ENCODE measurements around the gene EFCAB12.

EFCAB12 gene

DNA sequence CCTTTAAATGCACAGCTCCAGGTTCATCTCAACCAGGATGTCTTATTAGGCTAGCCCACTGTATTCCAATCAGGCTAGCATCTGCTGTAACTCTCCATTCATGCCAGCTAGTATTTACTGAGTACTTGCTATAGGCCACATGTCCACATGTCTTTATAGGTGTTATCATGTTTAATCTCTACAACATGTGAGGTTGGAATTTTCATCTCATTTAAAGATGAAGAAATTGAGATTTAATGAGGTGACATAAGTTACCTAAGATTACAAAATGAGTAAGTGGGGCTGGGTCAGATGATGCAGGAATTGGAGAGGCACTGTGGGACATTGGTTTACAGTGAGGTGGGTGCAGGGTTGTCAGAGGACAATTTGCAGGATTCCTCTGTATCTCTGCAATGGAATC lies 14.5 kb upstream of the EFCAB12 start:
- no peak for DNase-seq

DNA sequence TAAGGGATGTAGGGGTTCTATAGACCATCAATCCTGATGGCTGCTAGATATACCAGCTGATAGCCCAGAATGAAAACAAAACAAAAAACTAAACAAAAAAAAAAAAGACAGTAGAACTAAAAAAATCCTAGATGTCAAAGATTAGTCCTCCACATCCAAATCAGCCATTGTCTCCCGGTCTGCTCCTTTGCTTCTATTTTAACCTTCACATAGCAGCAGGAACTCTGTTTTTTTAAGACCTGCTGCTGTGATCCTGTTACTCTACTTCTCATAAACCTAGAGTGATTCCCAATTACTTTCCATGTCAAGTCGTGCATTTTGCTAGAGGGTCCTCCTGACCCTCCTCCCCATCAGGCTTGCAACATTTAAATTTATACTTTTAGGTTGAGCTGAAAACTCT lies 14.1 kb upstream of the EFCAB12 start:
- DNase-seq: no peak

DNA sequence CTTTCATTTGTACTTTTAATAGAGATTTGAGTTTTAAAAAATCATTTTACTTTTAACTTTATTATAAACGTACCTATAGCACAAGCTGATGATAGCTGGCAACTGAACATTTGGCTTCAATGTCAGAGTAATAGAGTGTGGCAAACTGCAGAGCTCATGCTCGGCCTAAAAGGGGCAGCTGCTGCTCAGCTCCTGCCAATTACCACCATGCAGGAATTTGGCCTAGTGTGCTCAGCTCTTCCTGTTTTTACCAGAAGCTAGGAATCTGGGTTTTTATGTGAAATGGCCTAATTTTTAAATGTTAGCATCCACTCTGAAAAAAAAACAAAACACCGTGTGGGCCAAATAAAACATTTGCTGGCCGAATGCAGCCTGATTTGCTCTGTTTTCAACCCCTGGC lies 13.3 kb upstream of the EFCAB12 start:
- DNase-seq: no peak

DNA sequence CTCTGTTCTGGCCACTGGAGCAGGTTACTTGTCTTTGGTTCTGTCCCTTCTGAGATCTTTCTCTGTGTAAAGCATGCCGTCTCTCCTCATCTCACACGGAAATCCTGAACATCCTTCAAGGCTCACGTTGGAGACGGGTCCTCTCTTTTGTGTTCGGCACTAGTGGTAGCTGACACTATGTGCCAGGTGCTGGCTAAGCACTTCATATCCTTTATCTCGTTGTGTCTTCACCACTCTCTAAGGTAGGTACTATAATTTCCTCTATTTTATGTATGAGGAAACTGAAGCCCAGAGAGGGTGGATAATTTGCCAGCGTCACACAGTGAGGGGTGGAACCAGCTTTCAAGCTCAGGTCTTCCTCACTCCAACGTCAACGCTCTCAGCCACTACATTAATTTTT lies 12.8 kb upstream of the EFCAB12 start:
- DNase-seq: peak; percentile 32

DNA sequence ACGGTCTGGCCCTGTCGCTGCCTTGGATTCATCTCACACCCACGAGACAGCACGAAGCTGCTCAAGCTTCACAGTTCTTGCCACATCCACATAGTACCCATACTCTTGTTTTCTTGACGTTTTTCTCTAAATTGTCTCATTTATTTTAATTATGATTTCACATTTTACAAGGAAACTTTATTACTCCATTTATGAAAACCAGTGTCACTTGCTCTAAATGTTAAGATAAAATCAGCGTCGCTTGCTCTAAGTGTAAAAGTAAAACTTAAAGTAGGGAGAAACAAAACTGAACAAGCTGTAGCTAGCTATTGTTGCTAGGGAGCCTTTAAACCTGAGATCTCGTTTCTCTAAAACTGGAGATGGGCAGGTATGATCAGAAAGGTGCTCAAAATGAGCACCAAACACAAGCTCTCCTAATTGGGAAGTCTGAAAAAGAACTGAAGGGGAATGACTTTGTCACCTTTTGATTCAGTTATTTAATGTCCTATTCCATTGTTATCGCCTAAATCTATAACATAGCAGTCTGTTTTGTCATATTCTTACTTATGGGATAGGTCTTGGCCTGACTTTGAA lies 12.3 kb upstream of the EFCAB12 start:
- DNase-seq: no peak

DNA sequence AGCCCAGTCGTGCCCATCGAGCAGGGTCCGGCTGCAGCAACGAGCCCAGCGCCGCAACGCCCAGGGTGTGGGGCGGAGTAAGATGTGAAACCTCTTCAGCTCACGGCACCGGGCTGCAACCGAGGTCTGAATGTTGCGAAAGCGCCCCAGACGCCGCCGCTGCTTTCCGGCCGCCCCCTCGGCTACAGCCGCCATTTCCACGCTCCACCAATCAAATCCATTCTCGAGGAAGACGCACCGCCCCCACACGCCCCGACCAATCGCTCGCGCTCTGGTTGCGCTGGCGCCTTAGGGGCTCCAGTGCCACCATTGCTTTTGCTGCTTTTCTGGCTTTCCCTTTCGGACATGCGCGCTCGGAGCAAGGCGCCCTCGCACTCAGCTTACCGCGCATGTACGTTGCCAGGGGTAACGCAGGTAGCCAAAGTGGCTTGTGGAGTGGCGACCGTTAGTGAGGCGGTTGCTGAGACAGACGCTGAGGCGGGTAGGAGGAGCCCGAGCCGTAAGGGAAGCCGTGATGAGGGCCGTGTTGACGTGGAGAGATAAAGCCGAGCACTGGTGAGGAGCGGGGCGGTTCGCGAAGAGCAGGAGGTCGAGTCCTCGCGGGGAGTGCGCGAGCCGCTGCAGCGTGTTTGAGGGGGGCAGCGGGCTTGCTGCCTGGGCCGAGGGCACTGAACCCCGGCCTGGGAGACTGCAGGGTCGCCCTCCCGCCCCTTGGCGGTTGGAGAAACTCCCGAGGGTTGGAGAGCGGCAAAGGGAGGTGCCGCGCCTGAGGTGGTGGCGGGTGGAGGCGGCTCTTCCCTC lies 11.6 kb upstream of the EFCAB12 start, which contains the start of the genes IFT122 and MBD4:
IFT122 (plus strand) TSS at position 408 of the 801 bp plus-strand sequence; CDS start at position 515, 107 bp downstream.
MBD4 (minus strand) TSS at position 132 of the 801 bp plus-strand sequence; CDS start at position 17, 115 bp downstream.
- DNase-seq: peak; percentile 99

DNA sequence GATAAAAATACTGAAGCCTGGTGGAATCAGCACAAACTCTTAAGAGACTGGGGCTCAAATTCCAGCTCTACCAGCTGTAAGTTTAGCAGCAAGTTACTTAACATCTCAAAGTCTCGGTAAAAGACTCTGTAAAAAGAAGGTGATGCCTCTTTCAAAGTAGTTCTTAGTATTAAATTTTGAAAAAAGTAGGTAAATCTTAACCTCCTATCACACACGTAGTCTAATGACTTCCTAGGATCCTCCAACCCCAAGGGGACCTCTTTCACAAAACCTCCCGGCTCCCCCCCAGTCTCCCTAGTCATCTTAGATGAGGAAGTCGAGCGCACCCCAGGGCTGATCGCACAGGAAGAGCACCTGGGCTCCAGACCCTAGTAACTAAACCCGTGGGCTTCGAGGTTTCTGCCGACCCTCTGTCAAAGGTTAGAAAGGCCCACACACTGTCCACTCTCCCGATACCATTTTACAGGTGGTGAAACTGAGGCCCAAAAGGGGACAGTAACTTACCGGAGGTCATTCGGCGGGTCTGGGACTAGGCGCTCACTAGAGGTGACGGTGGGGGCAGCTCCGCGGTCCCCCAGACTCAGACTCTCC lies 10.9 kb upstream of the EFCAB12 start:
- peak; percentile 58 for DNase-seq

DNA sequence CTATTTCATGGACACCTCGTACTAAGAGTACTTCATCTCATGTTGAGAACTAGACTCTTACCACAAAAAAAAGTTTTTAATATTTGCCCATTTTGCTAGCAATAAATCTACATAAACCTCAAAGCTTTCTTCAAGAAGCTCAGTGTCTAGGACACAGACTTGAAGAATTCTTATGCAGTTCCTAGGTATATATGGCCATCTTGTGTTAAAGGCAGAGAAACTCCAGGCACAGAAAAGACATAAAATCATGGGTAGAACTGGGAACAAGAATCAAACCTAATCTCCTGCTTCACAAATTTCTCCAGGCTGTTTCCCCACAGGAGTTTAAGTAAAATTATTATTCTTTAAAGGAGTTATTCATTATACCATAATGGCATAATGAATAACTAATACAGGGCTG lies 6.9 kb upstream of the EFCAB12 start:
- DNase-seq: no peak

DNA sequence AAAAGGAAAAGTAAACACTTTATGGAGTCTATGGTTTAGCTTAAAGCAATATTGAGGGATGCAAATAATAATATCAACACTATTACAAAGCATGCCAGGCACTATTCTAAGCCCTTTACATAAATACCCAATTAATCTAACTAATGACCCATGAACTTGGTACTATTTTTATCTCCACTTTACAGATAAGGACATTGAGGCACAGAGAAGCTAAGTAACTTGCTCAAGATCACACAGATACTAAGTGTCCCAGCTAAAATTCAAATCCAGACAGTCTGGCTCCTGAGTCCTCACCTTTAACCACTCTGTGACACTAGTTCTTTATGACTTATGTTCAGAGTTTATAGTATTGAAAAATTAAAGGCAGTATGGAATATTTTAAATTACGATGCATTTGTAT lies 5.7 kb upstream of the EFCAB12 start:
- no peak for DNase-seq

DNA sequence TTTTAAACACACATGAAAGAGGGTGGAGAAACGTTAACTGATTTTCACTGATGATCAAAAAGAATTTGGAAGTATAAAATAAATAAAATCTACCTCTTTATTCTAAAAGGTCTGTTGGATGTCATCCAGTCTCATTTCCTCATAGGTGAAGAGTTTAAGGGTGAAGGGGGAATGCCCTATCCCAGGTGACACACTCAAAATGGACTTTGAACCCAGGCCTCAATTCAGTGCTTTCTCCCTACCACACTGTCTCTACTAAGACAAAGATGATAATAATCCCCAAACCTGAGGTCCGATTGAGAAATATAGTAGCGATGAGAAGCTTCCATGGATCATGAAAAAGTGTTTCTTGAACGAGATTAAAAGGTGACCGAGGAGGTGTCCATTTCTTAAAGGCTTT lies 5.1 kb upstream of the EFCAB12 start:
- DNase-seq: no peak

DNA sequence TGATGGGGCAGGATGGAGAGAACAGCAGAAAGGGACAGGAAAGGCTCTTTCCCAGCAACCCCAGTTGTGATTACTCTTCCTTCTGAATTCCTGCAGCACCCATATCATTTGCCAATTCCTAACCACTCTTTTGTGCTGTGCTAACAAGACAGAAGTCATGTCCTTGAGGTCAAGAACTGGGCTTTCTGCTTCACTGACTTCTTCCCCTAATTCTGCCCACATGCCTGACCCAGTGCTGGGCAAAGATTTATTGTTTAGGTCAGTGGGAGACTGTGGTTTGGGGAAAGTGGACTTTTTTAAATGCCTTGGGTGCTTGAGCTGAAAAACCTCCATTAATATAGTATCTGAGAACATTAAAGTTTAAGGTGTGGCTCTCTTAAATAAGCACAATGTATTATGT lies 4.2 kb upstream of the EFCAB12 start:
- DNase-seq: no peak

DNA sequence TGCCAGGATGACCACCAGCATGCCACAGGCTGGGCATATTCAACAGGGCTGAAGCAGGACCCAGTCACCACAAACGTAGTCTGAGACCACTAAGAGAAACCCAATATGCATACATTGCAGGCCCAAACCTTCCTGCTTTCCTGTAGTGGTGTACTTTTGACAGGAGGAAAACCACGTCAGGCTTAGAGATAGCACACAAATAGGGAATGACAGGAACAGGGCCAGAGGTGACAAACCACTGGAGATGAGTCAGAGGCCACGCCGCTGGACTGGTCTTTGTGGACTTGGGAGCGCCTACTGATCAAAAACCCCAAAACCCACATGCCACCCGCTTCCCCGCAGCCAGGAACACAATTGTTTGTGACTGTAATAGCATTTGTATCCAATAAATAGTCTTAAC lies 3.6 kb upstream of the EFCAB12 start:
- no peak for DNase-seq

DNA sequence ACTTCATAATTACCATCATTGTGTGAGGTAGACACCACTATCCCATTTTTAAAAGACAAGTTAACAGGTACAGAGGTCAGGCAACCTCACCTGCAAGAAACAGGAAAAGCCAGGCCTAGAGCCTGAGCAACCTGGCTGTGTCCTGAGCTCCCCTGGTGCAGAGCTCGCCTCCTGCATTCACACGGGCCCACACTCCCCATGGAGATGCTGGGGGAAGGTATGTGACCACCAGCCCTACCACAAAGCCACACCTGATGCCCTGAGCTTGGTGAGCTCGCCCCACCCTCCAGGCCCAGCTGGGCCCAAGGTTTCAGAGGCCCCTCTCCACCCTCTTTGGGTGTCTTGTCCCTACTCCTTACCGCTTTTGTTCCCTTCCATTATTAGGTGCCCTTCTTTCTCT lies 1.2 kb upstream of the EFCAB12 start:
- no peak for DNase-seq

DNA sequence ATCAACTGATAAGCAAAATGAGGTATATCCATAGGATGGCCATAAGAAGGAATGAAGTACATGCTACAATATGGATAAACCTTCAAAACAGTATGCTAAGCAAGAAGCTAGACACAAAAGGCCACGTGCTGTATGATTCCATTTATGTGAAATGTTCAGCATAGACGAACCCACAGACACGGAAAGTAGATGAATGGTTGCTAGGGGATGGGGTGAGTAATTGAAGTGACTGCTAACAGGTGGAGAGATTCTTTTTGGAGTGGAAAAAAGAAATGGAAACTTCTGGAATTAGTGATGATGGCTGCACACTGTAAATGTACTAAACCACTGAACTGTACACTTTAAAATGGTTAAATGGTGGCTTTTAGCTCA lies 630 bp upstream of the EFCAB12 start:
- DNase-seq: no peak

DNA sequence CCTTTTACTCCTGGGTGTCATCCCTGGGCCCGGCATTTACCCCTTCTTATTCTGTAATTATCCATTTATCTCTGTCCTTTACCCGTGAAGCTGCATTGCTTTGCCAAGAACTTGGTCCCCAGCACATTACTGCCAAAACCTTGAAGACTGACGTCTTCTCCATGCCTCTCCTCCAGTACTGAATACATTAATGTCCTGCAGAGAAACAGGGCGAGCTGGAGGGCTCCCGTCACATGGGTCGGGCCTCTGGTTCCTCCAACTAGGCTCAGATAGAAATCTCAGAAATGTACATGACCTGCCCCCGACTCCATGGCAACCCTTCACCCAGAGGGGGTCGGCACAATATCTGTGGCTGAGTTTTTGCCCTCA lies 445 bp downstream of the EFCAB12 start:
- DNase-seq: no peak

DNA sequence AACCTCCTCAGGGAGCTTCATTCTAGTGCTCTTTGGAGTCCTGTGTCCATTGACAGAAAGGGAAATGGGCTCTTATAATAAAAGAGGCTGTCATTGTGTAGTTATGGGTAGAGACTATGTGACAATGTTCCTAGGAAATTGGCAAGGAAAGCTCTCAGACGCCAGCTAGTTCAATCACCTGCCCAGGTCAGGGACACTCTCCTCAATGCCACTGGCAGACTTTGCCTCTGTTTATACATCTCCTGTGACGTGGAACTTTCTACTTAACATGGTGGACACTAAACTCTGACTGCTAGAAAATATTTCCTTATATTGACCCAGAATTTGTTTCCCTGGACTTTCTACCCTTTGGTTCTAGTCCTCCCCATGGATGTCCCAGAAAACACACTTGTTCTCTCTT lies 2.8 kb downstream of the EFCAB12 start:
- no peak for DNase-seq

DNA sequence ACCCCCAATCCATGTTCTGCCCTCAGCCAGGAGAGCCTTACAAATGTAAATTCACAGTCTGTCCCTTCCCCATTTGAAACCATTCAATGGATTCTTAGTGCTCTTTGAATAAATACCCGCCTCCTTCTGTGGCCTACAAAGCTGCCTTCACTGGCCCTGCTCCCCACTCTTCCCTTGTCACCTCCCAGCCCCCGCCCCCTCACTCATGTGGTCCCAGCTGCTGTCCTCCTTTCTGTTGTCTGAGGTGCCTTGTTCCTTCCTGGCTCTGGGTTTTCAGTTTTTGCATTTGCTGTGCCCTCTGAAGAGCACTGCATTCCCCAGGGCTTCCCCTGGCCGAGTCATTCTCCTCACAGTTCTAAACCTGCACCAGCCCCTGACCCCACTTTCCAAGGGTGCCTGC lies 3.2 kb downstream of the EFCAB12 start:
- DNase-seq: no peak

DNA sequence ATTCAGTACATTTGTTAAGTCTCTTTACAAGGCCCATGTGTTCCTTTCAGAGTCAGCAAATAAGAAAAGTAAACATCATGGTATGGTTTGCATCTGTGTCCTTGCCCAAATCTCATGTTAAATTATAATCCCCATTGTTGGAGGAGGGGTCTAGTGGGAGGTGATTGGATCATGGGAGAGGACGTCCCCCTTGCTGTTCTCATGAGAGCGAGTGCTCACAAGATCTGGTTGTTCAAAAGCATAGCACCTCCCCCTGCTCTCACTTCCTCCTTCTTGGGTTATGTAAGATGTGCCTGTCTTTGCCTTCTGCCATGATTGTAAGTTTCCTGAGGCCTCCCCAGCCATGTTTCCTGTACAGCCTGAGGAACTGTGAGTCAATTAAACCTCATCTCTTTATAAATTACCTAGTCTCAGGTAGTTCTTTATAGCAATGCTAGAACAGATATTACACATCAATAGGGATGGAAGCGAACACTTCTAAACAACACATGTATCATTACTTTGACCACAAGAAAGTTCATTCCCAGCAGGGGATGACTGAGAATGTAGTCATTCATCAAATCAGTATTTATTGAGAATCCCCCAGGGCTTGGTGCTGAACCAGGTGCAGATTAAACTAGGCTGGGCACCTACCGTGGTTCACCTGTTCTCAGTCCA lies 4.1 kb downstream of the EFCAB12 start:
- DNase-seq: no peak

DNA sequence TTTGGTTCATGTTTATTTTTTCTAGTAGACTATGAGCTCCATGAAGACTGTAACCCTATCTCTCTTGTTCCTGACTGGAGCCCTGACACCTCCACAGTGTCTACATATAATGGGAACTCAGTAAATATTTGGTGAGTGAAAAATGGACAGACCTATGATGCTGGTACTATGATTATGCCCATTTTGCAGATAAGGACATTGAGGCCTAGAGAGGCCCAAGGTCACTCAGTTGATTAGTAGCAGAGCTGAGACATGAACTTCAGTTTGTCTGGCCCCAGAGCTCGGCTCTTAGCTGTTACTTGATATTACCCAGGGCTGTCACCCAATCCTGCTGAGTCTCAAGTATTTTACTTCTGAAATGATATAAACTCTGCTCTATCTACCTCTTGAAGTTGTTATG lies 5.5 kb downstream of the EFCAB12 start:
- DNase-seq: no peak

DNA sequence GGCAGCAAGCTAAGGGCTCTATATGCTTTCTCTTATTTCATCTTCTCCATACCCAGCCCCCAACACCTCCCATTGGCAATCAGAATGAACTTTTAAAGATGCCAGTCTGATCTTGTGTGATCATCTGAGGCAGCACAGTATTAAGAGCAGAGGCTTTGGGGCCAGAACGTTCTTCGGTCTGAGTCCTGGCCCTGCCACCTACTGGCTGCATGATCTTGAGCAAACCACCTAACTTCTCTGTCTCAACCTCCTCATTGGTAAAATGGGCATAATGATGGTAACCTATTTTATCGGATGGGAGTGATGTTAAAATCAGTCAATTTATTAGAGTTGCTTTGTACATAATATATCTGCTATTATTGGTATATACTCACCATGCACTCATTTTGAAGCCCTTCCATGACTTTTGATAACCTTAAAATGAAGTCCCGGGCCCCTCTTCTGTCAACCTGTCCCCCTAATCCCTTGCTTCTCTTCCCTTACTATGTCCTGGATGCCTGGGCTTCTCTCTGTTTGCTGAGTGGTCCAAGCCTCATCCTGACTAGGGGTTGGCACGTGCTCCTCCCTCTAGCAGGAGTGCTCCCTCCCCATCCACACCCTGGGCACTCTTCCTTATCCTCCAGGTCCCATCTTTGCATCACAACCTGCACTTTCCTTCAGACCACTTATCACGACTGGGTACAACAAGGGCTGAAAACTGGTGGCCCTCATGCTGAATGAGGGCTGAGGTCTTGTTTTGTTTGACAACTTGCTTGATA lies 6.3 kb downstream of the EFCAB12 start:
- no peak for DNase-seq

DNA sequence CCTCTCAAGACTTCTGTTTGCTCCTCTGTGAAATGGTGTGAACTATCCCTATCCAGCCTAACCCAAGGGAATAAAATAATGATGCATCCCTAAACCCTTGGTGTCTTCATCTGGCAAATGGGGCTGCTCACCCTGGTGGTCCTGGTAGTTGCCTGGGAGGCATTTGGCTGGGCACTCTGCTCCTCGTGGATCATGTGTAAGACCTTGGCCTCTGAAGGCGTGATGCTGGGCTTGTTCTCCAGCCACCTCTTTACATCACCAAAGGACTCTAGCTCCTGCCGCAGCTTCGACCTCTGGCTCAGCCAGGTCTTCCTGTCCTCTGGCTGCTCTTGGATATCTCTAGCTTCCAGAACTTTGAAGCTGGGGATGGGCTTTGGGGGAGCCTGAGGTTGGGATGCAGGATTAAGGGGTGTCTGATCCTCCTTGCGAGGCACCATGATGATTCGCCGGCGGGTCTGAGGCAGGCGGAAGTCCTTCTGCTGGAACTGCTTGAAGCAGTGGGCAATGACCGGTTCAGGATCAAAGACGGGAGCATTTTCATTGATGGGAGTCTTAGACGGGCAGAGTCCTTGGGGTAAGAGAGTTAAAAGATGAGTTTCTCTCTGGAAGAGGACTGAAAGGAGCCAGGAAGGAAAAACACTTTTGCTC lies 7.1 kb downstream of the EFCAB12 start:
- no peak for DNase-seq

DNA sequence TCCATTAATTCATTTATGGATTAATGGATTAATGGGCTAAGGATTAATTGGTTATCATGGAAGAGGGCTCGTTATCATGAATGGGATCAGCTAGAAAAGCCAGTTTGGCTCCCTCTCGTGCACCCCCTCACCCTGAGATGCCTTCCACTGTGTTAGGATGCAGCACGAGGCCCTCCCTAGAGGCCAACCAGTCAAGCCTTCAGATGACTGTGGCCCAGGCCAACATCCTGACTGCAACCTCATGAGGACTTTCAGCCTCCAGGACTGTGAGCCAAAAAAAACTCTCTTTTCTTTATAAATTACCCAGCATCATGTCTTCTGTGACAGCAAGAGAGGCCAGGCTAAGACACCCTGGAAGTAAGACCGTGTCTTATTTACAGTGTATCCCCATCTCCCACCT lies 9.0 kb downstream of the EFCAB12 start:
- no peak for DNase-seq
